ENCODE data around the gene PUDP. TPM values are rescaled to one million over a fixed set of nuclear protein-coding genes. Genes with fewer than 3 reads are reported as not detected.
"Not testable (repeated sequence)": the region's sequence is repeated elsewhere in the genome, so short reads cannot be mapped to it uniquely, and the experiment has no call there.

The PUDP gene
- total and polyA plus RNA-seq, 8 donors = 3.3 to 20.2 (median 8.7) TPM

DNA sequence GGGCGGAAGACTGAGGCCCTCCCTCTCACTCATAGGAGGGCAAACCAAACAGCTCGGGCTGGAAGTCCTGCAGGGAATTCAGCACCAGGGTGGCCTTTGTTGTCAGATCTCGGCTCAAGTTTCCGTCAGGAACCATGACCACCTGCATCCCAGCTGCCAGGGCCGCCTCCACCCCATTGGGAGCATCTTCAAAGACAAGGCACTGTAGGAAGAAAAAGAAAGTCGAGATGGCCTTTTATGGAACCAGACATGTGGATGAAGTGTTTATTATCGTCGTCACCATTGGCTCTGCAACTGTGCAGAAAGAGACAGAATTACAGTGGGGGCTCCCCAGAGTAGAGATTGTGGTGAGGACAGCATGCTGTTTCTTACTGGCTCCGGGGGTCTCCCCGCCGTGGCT lies 97.7 kb downstream of the PUDP start:
- FAIRE-seq (no peak), ATAC-seq (no peak), DNase-seq (no peak)
- Histone ChIP-seq H3K9me3 (no peaks in the 10 kb centered on the region), H3K4me1 (no peaks in the 10 kb centered on the region), H3K36me3 (peaks cover 0 to 4% (median 0%) of the 10 kb centered on the region in 3 donors), H3K4me3 (no peak overlapping the region), H3K27me3 (no peaks in the 10 kb centered on the region), H3K27ac (no peak overlapping the region)
- intact Hi-C loops (cut with DNase I) = no loop called here
- TF ChIP-seq CTCF (IDR thresholded peaks at IDR 0.05) = no peak
- WGBS, 2 donors = 94 to 97% methylated on average over 11 of the region's 11 CpGs

DNA sequence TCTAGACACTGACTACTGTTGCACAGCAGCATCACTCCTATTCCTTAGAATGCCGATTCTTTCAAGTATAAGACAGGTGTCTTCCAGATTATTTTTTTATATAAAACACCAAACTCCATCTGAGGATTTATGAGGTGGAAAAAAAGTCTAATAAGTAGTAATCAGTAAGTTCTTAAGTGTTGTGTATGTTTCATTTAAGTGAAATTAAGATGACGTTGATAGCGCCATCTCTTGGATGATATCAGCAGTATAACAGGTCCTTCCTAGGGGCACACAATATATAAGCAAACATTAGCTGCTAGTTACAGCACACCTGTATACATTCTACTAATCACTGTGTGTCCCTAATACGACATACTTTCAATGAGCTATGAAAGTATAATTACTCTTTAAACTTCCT lies 100.0 kb downstream of the PUDP start:
- no peak for TF ChIP-seq CTCF (IDR thresholded peaks at IDR 0.05)
- no peak overlapping the region for H3K27ac ChIP-seq
- H3K4me3 ChIP-seq = no peak overlapping the region
- ATAC-seq = no peak
- H3K27me3 ChIP-seq = no peaks in the 10 kb centered on the region
- 81 to 92% methylated on average over 4 of the region's 4 CpGs for WGBS, 2 donors
- peaks cover 0 to 4% (median 0%) of the 10 kb centered on the region in 3 donors for H3K36me3 ChIP-seq
- no peak for DNase-seq
- intact Hi-C loops (cut with DNase I) = no loop called here
- no peaks in the 10 kb centered on the region for H3K9me3 ChIP-seq
- no peaks in the 10 kb centered on the region for H3K4me1 ChIP-seq
- FAIRE-seq = no peak

- H3K4me1 ChIP-seq = no peaks in the 10 kb centered on the region
- no peak for DNase-seq
- WGBS, 2 donors = 79 to 80% methylated on average over 4 of the region's 4 CpGs
- peaks cover 0 to 3% (median 0%) of the 10 kb centered on the region in 3 donors for H3K36me3 ChIP-seq
- no peak for ATAC-seq
- intact Hi-C loops (cut with DNase I) = no loop called here
- no peak overlapping the region for H3K27ac ChIP-seq
- TF ChIP-seq CTCF (IDR thresholded peaks at IDR 0.05) = no peak
- no peak for FAIRE-seq
- H3K27me3 ChIP-seq = no peaks in the 10 kb centered on the region
- no peak overlapping the region for H3K4me3 ChIP-seq
- no peaks in the 10 kb centered on the region for H3K9me3 ChIP-seq
Measured at GRCh38 chrX:7045238-7045955, 102.6 kb downstream of the PUDP start.

DNA sequence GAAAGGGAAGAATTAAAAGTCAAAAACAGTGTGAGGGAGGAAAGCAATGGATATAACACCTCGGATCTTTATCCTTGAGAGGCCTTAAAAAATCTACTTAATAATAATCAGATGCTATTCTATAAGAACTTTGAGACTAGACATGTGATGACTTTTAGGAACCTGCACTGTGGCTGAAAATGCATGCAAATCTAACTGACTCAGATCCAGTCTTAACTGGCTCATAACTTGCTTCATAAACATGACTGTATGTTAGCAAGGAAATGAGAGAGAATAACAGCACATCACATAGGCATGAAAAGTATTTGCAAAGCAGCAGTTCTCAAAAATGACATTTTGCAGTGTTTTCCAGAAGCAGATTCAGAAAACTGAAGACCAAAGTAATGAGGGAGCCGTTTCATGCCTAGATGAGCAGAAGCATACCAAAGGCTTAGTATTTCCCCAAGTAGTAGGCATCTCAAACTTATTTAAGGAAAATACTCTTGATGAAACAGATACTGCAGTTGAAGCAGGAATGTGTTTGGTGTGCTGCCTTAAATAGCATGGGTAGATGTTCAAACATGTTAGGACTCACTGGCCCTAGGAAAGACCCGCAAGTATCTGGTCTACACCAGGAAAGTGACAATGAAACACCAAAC lies 104.0 kb downstream of the PUDP start:
- intact Hi-C loops (cut with DNase I); H3K4me3 ChIP-seq; H3K4me1 ChIP-seq; FAIRE-seq; H3K27me3 ChIP-seq; ATAC-seq; DNase-seq; H3K27ac ChIP-seq; H3K36me3 ChIP-seq; H3K9me3 ChIP-seq: not testable (repeated sequence)
- 83 to 98% methylated on average over 3 of the region's 3 CpGs for WGBS, 2 donors

DNA sequence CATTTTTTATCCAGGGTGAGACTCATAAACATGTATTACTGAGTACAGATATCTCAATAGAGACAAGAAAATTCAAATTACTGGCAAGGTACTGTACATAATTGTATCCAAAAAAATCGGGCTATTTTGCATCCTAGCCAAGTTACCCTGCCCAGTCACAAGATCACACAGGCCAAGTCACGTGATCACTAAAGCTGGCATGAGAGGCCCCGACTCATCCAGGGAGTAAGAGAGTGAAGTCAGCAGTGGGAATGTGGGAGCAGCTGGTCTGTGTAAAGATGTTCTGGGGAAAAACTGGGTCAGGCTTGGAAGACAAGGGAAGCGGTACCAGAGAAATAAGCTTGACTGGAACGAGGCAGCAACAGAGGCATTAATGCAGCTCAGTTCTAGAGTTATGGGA lies 119.7 kb downstream of the PUDP start:
- Histone ChIP-seq H3K27ac (no peak overlapping the region), H3K9me3 (no peaks in the 10 kb centered on the region), H3K4me3 (no peak overlapping the region), H3K27me3 (no peaks in the 10 kb centered on the region), H3K4me1 (no peaks in the 10 kb centered on the region), H3K36me3 (no peaks in the 10 kb centered on the region)
- no peak for DNase-seq
- WGBS, 2 donors = 62 to 69% methylated on average over 5 of the region's 5 CpGs
- ATAC-seq = no peak
- TF ChIP-seq CTCF (IDR thresholded peaks at IDR 0.05) = no peak
- FAIRE-seq = no peak
- intact Hi-C loops (cut with DNase I) = no loop called here

All from pancreas (tissue), 10 donors.